SU-DHL-6 (cell line): ENCODE data around the gene RLBP1.

Source experiments
- H2AFZ ChIP-seq: fragments of 200-600 bp; sonication (generic); 2 replicates; pipeline ENCODE4 v1.6.1; 2014; ENCODE audit warnings: low read depth, mild to moderate bottlenecking, moderate library complexity, mixed read lengths, antibody characterized with exemption, low read length; ENCODE audit not compliant: severe bottlenecking
- H3F3A ChIP-seq: fragments of 200-600 bp; shearing (Covaris generic); 2 replicates; pipeline ENCODE4 v1.6.0; 2016; ENCODE audit warnings: antibody characterized with exemption, mild to moderate bottlenecking; ENCODE audit not compliant: insufficient read depth
- H3K27ac ChIP-seq: fragments of 200-600 bp; sonication (generic); 2 replicates; pipeline ENCODE4 v1.5.1; 2016; ENCODE audit warnings: low read depth, mild to moderate bottlenecking, low read length, moderate library complexity, mixed read lengths
- H3K27me3 ChIP-seq: fragments of 200-600 bp; sonication (generic), shearing (Covaris generic); 2 replicates; pipeline ENCODE4 v1.6.0; 2014; ENCODE audit warnings: mild to moderate bottlenecking, low read length
- H3K36me3 ChIP-seq: fragments of 200-600 bp; sonication (generic); 2 replicates; pipeline ENCODE4 v1.6.1; 2014; ENCODE audit warnings: mild to moderate bottlenecking, low read length, mixed read lengths
- H3K4me2 ChIP-seq: fragments of 300-600, 200-600 bp; shearing (Covaris generic), sonication (generic); 2 replicates; pipeline ENCODE4 v1.6.0; 2014; ENCODE audit warnings: low read length, low read depth, mild to moderate bottlenecking; ENCODE audit not compliant: poor library complexity, severe bottlenecking
- H3K4me3 ChIP-seq: fragments of 200-600 bp; sonication (generic); 2 replicates; pipeline ENCODE4 v1.5.1; 2014; ENCODE audit warnings: antibody characterized with exemption, low read length, mild to moderate bottlenecking, mixed read lengths; ENCODE audit not compliant: insufficient read depth, poor library complexity, severe bottlenecking
- H3K79me2 ChIP-seq: fragments of 200-600 bp; sonication (generic); 2 replicates; pipeline ENCODE4 v1.6.1; 2014; ENCODE audit warnings: mild to moderate bottlenecking, low read length, moderate library complexity; ENCODE audit not compliant: insufficient read depth
- H3K9ac ChIP-seq: fragments of 200-600 bp; sonication (generic); 2 replicates; pipeline ENCODE4 v1.7.0; 2014; ENCODE audit warnings: mild to moderate bottlenecking, low read length
- H3K9me2 ChIP-seq: fragments of 200-600 bp; sonication (generic); replicated peaks from 2 replicates; pipeline ENCODE4 v1.6.1; 2014; ENCODE audit warnings: low read length; ENCODE audit not compliant: insufficient read depth
- H3K9me3 ChIP-seq: fragments of 200-600 bp; sonication (generic); 2 replicates; pipeline ENCODE4 v1.6.1; 2014; ENCODE audit warnings: low read length, mixed read lengths; ENCODE audit not compliant: insufficient read depth
- H4K20me1 ChIP-seq: fragments of 200-600 bp; sonication (generic); 2 replicates; pipeline ENCODE4 v1.6.1; 2014; ENCODE audit warnings: low read depth, mild to moderate bottlenecking, antibody characterized with exemption, low read length, moderate library complexity, mixed read lengths
- EZH2phosphoT487 ChIP-seq: fragments of 200-600 bp; sonication (generic), shearing (Covaris generic); conservative IDR thresholded peaks from 2 replicates; pipeline ENCODE4 v1.6.1; 2018; ENCODE audit warnings: mild to moderate bottlenecking, antibody characterized with exemption, low read length, moderate library complexity, mixed read lengths
- TF ChIP-seq, protein P1 (sequence below): fragments of 200-600 bp; sonication (generic); IDR thresholded peaks from one replicate; pipeline ENCODE4 v1.5.1; 2017; ENCODE audit warnings: antibody characterized with exemption, mild to moderate bottlenecking, low read length, moderate library complexity; ENCODE audit not compliant: insufficient read depth, poor library complexity, severe bottlenecking

Gene RLBP1

DNA sequence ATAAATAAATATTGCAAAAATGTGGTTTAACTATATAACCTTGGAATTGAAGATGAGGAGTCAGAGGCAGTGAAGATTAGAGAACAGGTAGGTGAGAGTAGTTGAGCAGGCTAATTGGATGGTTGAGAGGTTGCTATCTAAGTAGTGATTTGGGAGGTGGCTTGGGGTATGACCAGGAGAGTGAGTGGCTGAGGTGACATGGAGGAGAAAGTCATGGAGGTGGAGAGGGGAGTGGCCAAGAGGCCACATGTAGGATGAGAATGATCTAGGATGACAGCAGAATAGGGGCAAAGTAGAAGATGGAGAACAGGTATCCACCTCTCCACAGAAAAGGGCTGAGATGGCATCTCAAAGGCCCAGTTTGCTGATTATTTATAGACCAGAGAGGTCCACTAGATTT is 10.5 kb upstream of the RLBP1 start:
- no peak overlapping the region for H2AFZ ChIP-seq
- no peaks in the 10 kb centered on the region for H3K27me3 ChIP-seq
- H3K79me2 ChIP-seq: no peaks in the 10 kb centered on the region
- H3F3A ChIP-seq: no peaks in the 10 kb centered on the region
- H3K4me3 ChIP-seq: no peak overlapping the region
- no peaks in the 10 kb centered on the region for H3K9me3 ChIP-seq
- TF ChIP-seq, protein P1, sequence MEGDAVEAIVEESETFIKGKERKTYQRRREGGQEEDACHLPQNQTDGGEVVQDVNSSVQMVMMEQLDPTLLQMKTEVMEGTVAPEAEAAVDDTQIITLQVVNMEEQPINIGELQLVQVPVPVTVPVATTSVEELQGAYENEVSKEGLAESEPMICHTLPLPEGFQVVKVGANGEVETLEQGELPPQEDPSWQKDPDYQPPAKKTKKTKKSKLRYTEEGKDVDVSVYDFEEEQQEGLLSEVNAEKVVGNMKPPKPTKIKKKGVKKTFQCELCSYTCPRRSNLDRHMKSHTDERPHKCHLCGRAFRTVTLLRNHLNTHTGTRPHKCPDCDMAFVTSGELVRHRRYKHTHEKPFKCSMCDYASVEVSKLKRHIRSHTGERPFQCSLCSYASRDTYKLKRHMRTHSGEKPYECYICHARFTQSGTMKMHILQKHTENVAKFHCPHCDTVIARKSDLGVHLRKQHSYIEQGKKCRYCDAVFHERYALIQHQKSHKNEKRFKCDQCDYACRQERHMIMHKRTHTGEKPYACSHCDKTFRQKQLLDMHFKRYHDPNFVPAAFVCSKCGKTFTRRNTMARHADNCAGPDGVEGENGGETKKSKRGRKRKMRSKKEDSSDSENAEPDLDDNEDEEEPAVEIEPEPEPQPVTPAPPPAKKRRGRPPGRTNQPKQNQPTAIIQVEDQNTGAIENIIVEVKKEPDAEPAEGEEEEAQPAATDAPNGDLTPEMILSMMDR: no peak
- no peak for TF ChIP-seq EZH2phosphoT487
- H3K9me2 ChIP-seq: no peaks in the 10 kb centered on the region
- no peak overlapping the region for H3K27ac ChIP-seq
- H4K20me1 ChIP-seq: no peaks in the 10 kb centered on the region
- H3K36me3 ChIP-seq: no peaks in the 10 kb centered on the region
- no peak overlapping the region for H3K4me2 ChIP-seq
- no peak overlapping the region for H3K9ac ChIP-seq

DNA sequence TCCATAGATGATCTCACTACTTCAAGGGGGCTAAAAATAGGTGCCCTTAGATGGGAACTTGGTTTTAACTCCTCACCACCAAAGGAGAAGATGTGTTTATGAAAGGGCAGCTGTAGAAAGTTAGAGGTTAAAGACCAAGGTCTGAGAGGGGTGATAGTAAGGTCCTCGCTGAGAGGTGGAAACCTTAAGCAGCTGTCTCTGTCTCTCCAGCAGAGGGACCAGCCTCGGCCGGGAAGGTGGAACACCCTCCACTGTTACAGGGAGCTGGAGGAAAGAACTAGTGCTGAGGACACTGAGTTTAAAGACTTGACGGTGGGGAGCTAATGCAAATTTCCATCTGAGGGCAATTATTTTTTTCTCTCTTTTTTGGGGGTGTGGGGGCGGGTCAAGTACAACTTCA is 8.9 kb upstream of the RLBP1 start:
- H3F3A ChIP-seq: no peaks in the 10 kb centered on the region
- no peak overlapping the region for H3K4me2 ChIP-seq
- no peak overlapping the region for H3K9ac ChIP-seq
- H3K79me2 ChIP-seq: no peaks in the 10 kb centered on the region
- no peak overlapping the region for H2AFZ ChIP-seq
- H3K27ac ChIP-seq: no peak overlapping the region
- no peak overlapping the region for H3K4me3 ChIP-seq
- no peaks in the 10 kb centered on the region for H3K27me3 ChIP-seq
- H3K36me3 ChIP-seq: no peaks in the 10 kb centered on the region
- no peaks in the 10 kb centered on the region for H3K9me3 ChIP-seq
- no peaks in the 10 kb centered on the region for H3K9me2 ChIP-seq
- H4K20me1 ChIP-seq: no peaks in the 10 kb centered on the region
- TF ChIP-seq, protein P1: no peak
- no peak for TF ChIP-seq EZH2phosphoT487

DNA sequence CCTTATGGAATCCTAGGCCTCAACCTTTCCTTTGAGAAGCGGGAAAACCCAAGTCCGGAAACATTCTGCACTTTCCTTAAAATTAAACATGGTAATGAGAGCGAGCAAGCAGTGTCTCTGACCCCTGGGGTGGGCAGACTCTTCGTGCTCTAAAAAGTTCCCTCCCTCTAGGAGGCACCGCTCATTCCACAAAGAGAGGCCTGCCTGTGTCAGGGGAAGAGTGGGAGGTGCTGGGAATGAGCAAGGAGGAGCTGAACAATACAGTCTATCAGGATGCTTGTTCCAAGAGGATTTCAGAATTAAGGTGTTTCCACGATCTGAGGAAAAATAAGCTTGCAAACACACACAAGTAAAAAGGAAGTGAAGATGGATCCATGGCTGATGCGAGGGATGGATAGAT is 6.0 kb upstream of the RLBP1 start:
- TF ChIP-seq, protein P1: no peak
- TF ChIP-seq EZH2phosphoT487: no peak
- Histone ChIP-seq H3K4me3 (no peak overlapping the region), H3K27ac (no peak overlapping the region), H3K27me3 (no peaks in the 10 kb centered on the region), H3K36me3 (no peaks in the 10 kb centered on the region), H3K79me2 (no peaks in the 10 kb centered on the region), H4K20me1 (no peaks in the 10 kb centered on the region), H3K9me2 (no peaks in the 10 kb centered on the region), H3K9ac (no peak overlapping the region), H3K9me3 (no peaks in the 10 kb centered on the region), H3K4me2 (no peak overlapping the region), H2AFZ (no peak overlapping the region), H3F3A (no peaks in the 10 kb centered on the region)
